ENCODE data around the gene HEATR5A.

GRCh38 chr14:31466554-31466953 is 46.2 kb upstream of the HEATR5A start:
- TF ChIP-seq CTCF (conservative IDR thresholded peaks at IDR 0.05; ENCODE audit: low read depth, low read length) (no peak), EZH2 (IDR thresholded peaks at IDR 0.05; ENCODE audit: low read length, unreplicated experiment) (no peak)

All from PC-3 (cell line).